HepG2 (cell line): ENCODE data around the gene FGFR3. TPM values are rescaled to one million over a fixed set of nuclear protein-coding genes. Genes with fewer than 3 reads are reported as not detected.

ENCODE experiments used
- AKNA ChIP-seq: sonication (generic); formaldehyde crosslinking; IDR thresholded peaks from 2 replicates; pipeline ENCODE4 v1.4.0; 2020; ENCODE audit warnings: missing genetic modification reagents, borderline replicate concordance
- DNMT1 ChIP-seq: sonication (generic); formaldehyde crosslinking; IDR thresholded peaks from 2 replicates; pipeline ENCODE4 v1.5.1; 2020; ENCODE audit warnings: mild to moderate bottlenecking, missing genetic modification reagents
- DRAP1 ChIP-seq: IDR thresholded peaks from 2 replicates; pipeline ENCODE4 v1.6.1; 2016; ENCODE audit warnings: missing genetic modification reagents, missing compliant biosample characterization
- ESRRA ChIP-seq: sonication (generic); formaldehyde crosslinking; IDR thresholded peaks from 2 replicates; pipeline ENCODE4 v1.5.1; 2020; ENCODE audit warnings: mild to moderate bottlenecking, low read depth, missing genetic modification reagents
- FOXJ3 ChIP-seq: sonication (generic); formaldehyde crosslinking; IDR thresholded peaks from 2 replicates; pipeline ENCODE4 v1.4.0; 2020; ENCODE audit warnings: missing genetic modification reagents, mild to moderate bottlenecking, borderline replicate concordance
- HNF1A ChIP-seq, 2 experiments: sonication (generic) in 1 of 2; formaldehyde crosslinking in 1 of 2; IDR thresholded peaks; 2 replicates each; pipeline versions ENCODE4 v1.4.0 to v1.6.1; 2016 to 2020; ENCODE audit warnings: borderline replicate concordance in 1 of 2, low read depth in 1 of 2, mild to moderate bottlenecking in 1 of 2, missing genetic modification reagents in 1 of 2
- HNRNPH1 ChIP-seq: fragments of 200-400 bp; formaldehyde crosslinking; optimal IDR thresholded peaks from 2 replicates; pipeline ENCODE3; 2017; ENCODE audit warnings: mild to moderate bottlenecking, low read depth, low read length
- JUN ChIP-seq: sonication (generic); formaldehyde crosslinking; IDR thresholded peaks from 2 replicates; pipeline ENCODE4 v1.4.0; 2020; ENCODE audit warnings: mild to moderate bottlenecking, missing genetic modification reagents
- MAZ ChIP-seq, 2 experiments: sonication (generic) in 1 of 2; formaldehyde crosslinking in 1 of 2; IDR thresholded peaks; 2 replicates each; pipeline versions ENCODE4 v1.5.0 to v1.6.1; 2012 to 2020; ENCODE audit warnings: low read depth in 2 of 2, mild to moderate bottlenecking in 2 of 2, borderline replicate concordance in 1 of 2, improper control_type of control experiment in 1 of 2, low read length in 1 of 2, missing genetic modification reagents in 1 of 2, moderate library complexity in 1 of 2
- NFATC3 ChIP-seq: sonication (generic); formaldehyde crosslinking; IDR thresholded peaks from 2 replicates; pipeline ENCODE4 v1.5.1; 2020; ENCODE audit warnings: mild to moderate bottlenecking, missing genetic modification reagents
- PAX8 ChIP-seq: sonication (generic); formaldehyde crosslinking; IDR thresholded peaks from 2 replicates; pipeline ENCODE4 v1.8.0; 2022; ENCODE audit warnings: mild to moderate bottlenecking, missing genetic modification reagents, borderline replicate concordance
- PHF21A ChIP-seq: sonication (generic); formaldehyde crosslinking; IDR thresholded peaks from 2 replicates; pipeline ENCODE4 v1.5.0; 2020; ENCODE audit warnings: mild to moderate bottlenecking, missing genetic modification reagents
- SIN3B ChIP-seq: fragments of 150-350 bp; IDR thresholded peaks from 2 replicates; pipeline ENCODE4 v1.6.1; 2014; ENCODE audit warnings: low read length
- THYN1 ChIP-seq: sonication (generic); formaldehyde crosslinking; IDR thresholded peaks from 2 replicates; pipeline ENCODE4 v1.8.1; 2023; ENCODE audit warnings: low read depth, mild to moderate bottlenecking, moderate library complexity, missing genetic modification reagents, borderline replicate concordance
- ZNF263 ChIP-seq: sonication (generic); formaldehyde crosslinking; IDR thresholded peaks from 2 replicates; pipeline ENCODE4 v1.4.0; 2020; ENCODE audit warnings: missing genetic modification reagents
- ZNF292 ChIP-seq: sonication (generic); formaldehyde crosslinking; IDR thresholded peaks from 2 replicates; pipeline ENCODE4 v1.8.1; 2022; ENCODE audit warnings: mild to moderate bottlenecking, low read depth, missing genetic modification reagents, borderline replicate concordance
- ZNF564 ChIP-seq: sonication (generic); formaldehyde crosslinking; IDR thresholded peaks from 2 replicates; pipeline ENCODE4 v1.8.1; 2023; ENCODE audit warnings: mild to moderate bottlenecking, missing genetic modification reagents
- ZNF644 ChIP-seq: IDR thresholded peaks from 2 replicates; pipeline ENCODE4 v1.6.1; 2016; ENCODE audit warnings: low read depth
- ZNF792 ChIP-seq: IDR thresholded peaks from 2 replicates; pipeline ENCODE4 v1.6.1; 2016
- ZSCAN25 ChIP-seq: sonication (generic); formaldehyde crosslinking; IDR thresholded peaks from 2 replicates; pipeline ENCODE4 v1.8.0; 2022; ENCODE audit warnings: mild to moderate bottlenecking, missing genetic modification reagents
- polyA plus RNA-seq, 8 experiments: library from polyadenylated mRNA; depleted of rRNA in 3 of 8; stranded (reverse) in 7 of 8; unstranded in 1 of 8; fragments of >200 nt; fragmentation: Illumina TruSeq in 4 of 8; extraction: Trizol in 4 of 8; gene quantifications; 2 replicates each; pipeline versions ENCODE4 v1.2.1 to v1.2.3, GENCODE V29; 2011 to 2016; ENCODE audit warnings: low read depth in 4 of 8, missing spikeins in 1 of 8, mixed read lengths in 1 of 8; ENCODE audit not compliant: insufficient read depth in 1 of 8
- total RNA-seq, 5 experiments: library from RNA; depleted of rRNA; stranded (reverse); fragments of >200 nt; fragmentation: Illumina TruSeq; extraction: Trizol; gene quantifications; 2 replicates each; pipeline ENCODE4 v1.2.3, GENCODE V29; 2016; ENCODE audit warnings: low read depth in 1 of 5

The FGFR3 gene
- total and polyA plus RNA-seq, 2 of the 13 experiments (the other 11 are each of a cell fraction or from before 2014, with no cell fraction given): 103 to 109 TPM

DNA sequence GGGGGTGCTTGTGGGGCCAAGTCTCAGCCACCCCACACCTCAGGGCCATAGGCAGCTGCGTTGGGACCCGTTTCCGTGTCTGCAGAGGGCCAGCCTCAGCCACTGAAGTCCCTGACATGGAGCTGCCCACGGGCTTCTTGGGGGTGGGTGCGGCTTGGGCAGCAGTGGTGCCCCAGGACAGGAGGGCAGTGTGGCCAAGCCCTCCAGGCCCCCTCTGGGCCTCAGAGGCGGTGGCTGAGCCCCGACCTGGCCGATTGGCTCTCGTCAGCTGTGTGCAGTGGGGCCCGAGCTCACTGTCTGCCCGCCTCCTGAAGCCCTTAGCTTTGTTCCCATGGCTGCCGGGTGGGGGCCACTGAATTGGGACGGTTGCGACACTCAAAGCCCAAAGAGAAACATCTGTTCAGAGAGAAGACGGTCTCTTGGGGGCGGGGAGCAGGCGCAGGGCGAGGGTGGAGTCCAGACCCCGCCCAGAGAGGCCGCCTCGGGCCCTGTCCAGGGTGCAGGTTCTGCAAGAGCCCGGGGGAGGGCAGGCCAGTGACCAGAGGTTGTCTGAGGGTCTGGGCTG lies 9.1 kb downstream of the FGFR3 start (continued):
- TF ChIP-seq HNF1A (IDR thresholded peaks at IDR 0.05; ENCODE audit: low read depth) (peak; percentile 43; the same call in 1 of the 2 replicates), HNF1A (CRISPR knock-in tag; IDR thresholded peaks at IDR 0.05; ENCODE audit: borderline replicate concordance) (peak; percentile 88), NFATC3 (CRISPR knock-in tag) (no peak), MAZ (IDR thresholded peaks at IDR 0.05; ENCODE audit: borderline replicate concordance, low read depth, low read length) (peak; percentile 76), MAZ (CRISPR knock-in tag; IDR thresholded peaks at IDR 0.05; ENCODE audit: low read depth) (peak; percentile 94), JUN (CRISPR knock-in tag) (no peak), HNRNPH1 (no peak), ZSCAN25 (CRISPR knock-in tag) (peak; percentile 49; the same call in 1 of the 2 replicates), DRAP1 (CRISPR knock-in tag) (no peak), PHF21A (CRISPR knock-in tag) (peak; percentile 100), ZNF644 (CRISPR knock-in tag) (0 out of 2 replicates have a peak, but pooled peaks have one; percentile 16), ESRRA (CRISPR knock-in tag) (no peak), PAX8 (no peak), ZNF792 (CRISPR knock-in tag) (0 out of 2 replicates have a peak, but pooled peaks have one; percentile 62), DNMT1 (CRISPR knock-in tag) (0 out of 2 replicates have a peak, but pooled peaks have one; percentile 5), FOXJ3 (CRISPR knock-in tag) (no peak), THYN1 (no peak), ZNF292 (CRISPR knock-in tag) (no peak), ZNF564 (CRISPR knock-in tag) (no peak; the same call in 1 of the 2 replicates), SIN3B (no peak), ZNF263 (CRISPR knock-in tag) (no peak), AKNA (CRISPR knock-in tag) (no peak)
